HepG2 (cell line): ENCODE data around the gene TMEM39B. TPM values are rescaled to one million over a fixed set of nuclear protein-coding genes. Genes with fewer than 3 reads are reported as not detected.

Experiments
- ASH2L ChIP-seq: fragments of 300-600, 200-600 bp; sonication (generic); IDR thresholded peaks from 2 replicates; pipeline ENCODE4 v1.7.0; 2017; ENCODE audit warnings: low read depth, mild to moderate bottlenecking, moderate library complexity, mixed read lengths, low read length; ENCODE audit not compliant: insufficient read length
- BCL3 ChIP-seq: sonication (generic); formaldehyde crosslinking; IDR thresholded peaks from 2 replicates; pipeline ENCODE4 v1.5.1; 2020; ENCODE audit warnings: mild to moderate bottlenecking, missing genetic modification reagents, moderate library complexity
- E2F5 ChIP-seq: sonication (generic); formaldehyde crosslinking; conservative IDR thresholded peaks from 2 replicates; pipeline ENCODE4 v1.4.0; 2020; ENCODE audit warnings: missing genetic modification reagents
- ETV6 ChIP-seq: sonication (generic); formaldehyde crosslinking; conservative IDR thresholded peaks from 2 replicates; pipeline ENCODE4 v1.4.0; 2020; ENCODE audit warnings: missing genetic modification reagents
- GZF1 ChIP-seq: sonication (generic); formaldehyde crosslinking; IDR thresholded peaks from 2 replicates; pipeline ENCODE4 v1.5.1; 2020; ENCODE audit warnings: mild to moderate bottlenecking, missing genetic modification reagents
- HNF1A ChIP-seq, 2 experiments: sonication (generic) in 1 of 2; formaldehyde crosslinking in 1 of 2; IDR thresholded peaks; 2 replicates each; pipeline versions ENCODE4 v1.4.0 to v1.6.1; 2016 to 2020; ENCODE audit warnings: borderline replicate concordance in 1 of 2, low read depth in 1 of 2, mild to moderate bottlenecking in 1 of 2, missing genetic modification reagents in 1 of 2
- HNRNPH1 ChIP-seq: fragments of 200-400 bp; formaldehyde crosslinking; optimal IDR thresholded peaks from 2 replicates; pipeline ENCODE3; 2017; ENCODE audit warnings: mild to moderate bottlenecking, low read depth, low read length
- KLF9 ChIP-seq: IDR thresholded peaks from 2 replicates; pipeline ENCODE4 v1.6.1; 2016; ENCODE audit warnings: low read depth
- SNAPC5 ChIP-seq: sonication (generic); formaldehyde crosslinking; IDR thresholded peaks from 2 replicates; pipeline ENCODE4 v1.8.1; 2023; ENCODE audit warnings: mild to moderate bottlenecking, missing genetic modification reagents, borderline replicate concordance
- TBX3 ChIP-seq: fragments of 450-650 bp; IDR thresholded peaks from 2 replicates; pipeline ENCODE4 v1.6.1; 2017; ENCODE audit warnings: antibody characterized with exemption, mild to moderate bottlenecking, inconsistent platforms, borderline replicate concordance
- USF2 ChIP-seq, 2 experiments: sonication (generic) in 1 of 2; formaldehyde crosslinking in 1 of 2; IDR thresholded peaks; 2 replicates each; pipeline versions ENCODE4 v1.5.1 to v1.6.1; 2011 to 2020; ENCODE audit warnings: borderline replicate concordance in 1 of 2, low read depth in 1 of 2, low read length in 1 of 2, mild to moderate bottlenecking in 1 of 2, missing genetic modification reagents in 1 of 2, moderate library complexity in 1 of 2
- ZNF329 ChIP-seq: sonication (generic); formaldehyde crosslinking; IDR thresholded peaks from 2 replicates; pipeline ENCODE4 v1.9.0; 2021; ENCODE audit warnings: low read depth, mild to moderate bottlenecking, missing genetic modification reagents
- ZNF530 ChIP-seq: sonication (generic); formaldehyde crosslinking; IDR thresholded peaks from 2 replicates; pipeline ENCODE4 v1.5.0; 2020; ENCODE audit warnings: low read depth, mild to moderate bottlenecking, missing genetic modification reagents
- ZNF547 ChIP-seq: sonication (generic); formaldehyde crosslinking; IDR thresholded peaks from 2 replicates; pipeline ENCODE4 v1.5.1; 2020; ENCODE audit warnings: mild to moderate bottlenecking, missing genetic modification reagents
- ZNF564 ChIP-seq: sonication (generic); formaldehyde crosslinking; IDR thresholded peaks from 2 replicates; pipeline ENCODE4 v1.8.1; 2023; ENCODE audit warnings: mild to moderate bottlenecking, missing genetic modification reagents
- ZNF619 ChIP-seq: sonication (generic); formaldehyde crosslinking; IDR thresholded peaks from 2 replicates; pipeline ENCODE4 v1.4.0; 2020; ENCODE audit warnings: mild to moderate bottlenecking, missing genetic modification reagents
- ZNF691 ChIP-seq: sonication (generic); formaldehyde crosslinking; IDR thresholded peaks from 2 replicates; pipeline ENCODE4 v1.4.0; 2020; ENCODE audit warnings: missing genetic modification reagents, low read depth, mild to moderate bottlenecking, borderline replicate concordance
- ZNF75D ChIP-seq: sonication (generic); formaldehyde crosslinking; IDR thresholded peaks from 2 replicates; pipeline ENCODE4 v1.8.1; 2023; ENCODE audit warnings: missing genetic modification reagents, mild to moderate bottlenecking, borderline replicate concordance
- polyA plus RNA-seq, 8 experiments: library from polyadenylated mRNA; depleted of rRNA in 3 of 8; stranded (reverse) in 7 of 8; unstranded in 1 of 8; fragments of >200 nt; fragmentation: Illumina TruSeq in 4 of 8; extraction: Trizol in 4 of 8; gene quantifications; 2 replicates each; pipeline versions ENCODE4 v1.2.1 to v1.2.3, GENCODE V29; 2011 to 2016; ENCODE audit warnings: low read depth in 4 of 8, missing spikeins in 1 of 8, mixed read lengths in 1 of 8; ENCODE audit not compliant: insufficient read depth in 1 of 8
- total RNA-seq, 5 experiments: library from RNA; depleted of rRNA; stranded (reverse); fragments of >200 nt; fragmentation: Illumina TruSeq; extraction: Trizol; gene quantifications; 2 replicates each; pipeline ENCODE4 v1.2.3, GENCODE V29; 2016; ENCODE audit warnings: low read depth in 1 of 5

The TMEM39B gene
- total and polyA plus RNA-seq, 2 of the 13 experiments (the other 11 are each of a cell fraction or from before 2014, with no cell fraction given) = 4.9 to 10.4 TPM

GRCh38 chr1:32072622-32073298 lies at the start of gene TMEM39B (continued):
- TF ChIP-seq ZNF691 (CRISPR knock-in tag) (peak; percentile 50; the same call in 1 of the 2 replicates), ZNF75D (CRISPR knock-in tag) (no peak), HNRNPH1 (no peak), E2F5 (CRISPR knock-in tag) (peak; percentile 31; the same call in 1 of the 2 replicates), KLF9 (CRISPR knock-in tag) (no peak; the same call in 1 of the 2 replicates), ASH2L (peak; percentile 95), ZNF564 (no peak), ZNF530 (CRISPR knock-in tag) (no peak), HNF1A (IDR thresholded peaks at IDR 0.05; ENCODE audit: low read depth) (no peak), HNF1A (CRISPR knock-in tag; IDR thresholded peaks at IDR 0.05; ENCODE audit: borderline replicate concordance) (0 out of 2 replicates have a peak, but pooled peaks have one; percentile 58), ETV6 (CRISPR knock-in tag) (no peak; the same call in 1 of the 2 replicates), GZF1 (CRISPR knock-in tag) (no peak), SNAPC5 (CRISPR knock-in tag) (peak; percentile 96), USF2 (IDR thresholded peaks at IDR 0.05; ENCODE audit: low read depth, low read length) (no peak), USF2 (CRISPR knock-in tag; IDR thresholded peaks at IDR 0.05; ENCODE audit: borderline replicate concordance) (no peak), ZNF547 (peak; percentile 93), TBX3 (no peak), ZNF329 (CRISPR knock-in tag) (no peak), ZNF619 (0 out of 2 replicates have a peak, but pooled peaks have one; percentile 40), BCL3 (CRISPR knock-in tag) (peak; percentile 44)
